HCEC 1CT (cell line): ENCODE measurements around the gene AKAP1.
"Not testable (repeated sequence)": the region's sequence is repeated elsewhere in the genome, so short reads cannot be mapped to it uniquely, and the experiment has no call there.

Experiments
- DNase-seq: peaks from one replicate; pipeline ENCODE4 v3.0.0-alpha.2; 2017

The AKAP1 gene

DNA sequence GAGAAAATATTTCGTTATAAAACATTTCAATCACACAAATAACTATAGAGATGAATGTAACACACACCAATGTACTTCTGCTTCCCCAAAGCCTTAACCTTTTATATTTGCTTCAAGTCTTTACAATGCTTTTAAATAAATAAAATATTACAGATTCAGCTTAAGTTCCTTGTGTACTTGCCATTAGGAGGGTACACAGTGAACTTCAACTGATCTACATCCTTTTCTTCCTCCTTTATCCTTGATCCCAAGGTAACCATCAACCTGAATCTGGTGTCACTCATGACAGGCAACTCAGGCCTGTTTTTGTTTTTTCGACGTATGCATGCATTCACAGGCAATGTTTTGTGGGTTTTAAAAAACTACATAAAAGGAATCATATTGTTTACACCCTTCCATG is 9.3 kb upstream of the AKAP1 start:
- DNase-seq, result no peak

DNA sequence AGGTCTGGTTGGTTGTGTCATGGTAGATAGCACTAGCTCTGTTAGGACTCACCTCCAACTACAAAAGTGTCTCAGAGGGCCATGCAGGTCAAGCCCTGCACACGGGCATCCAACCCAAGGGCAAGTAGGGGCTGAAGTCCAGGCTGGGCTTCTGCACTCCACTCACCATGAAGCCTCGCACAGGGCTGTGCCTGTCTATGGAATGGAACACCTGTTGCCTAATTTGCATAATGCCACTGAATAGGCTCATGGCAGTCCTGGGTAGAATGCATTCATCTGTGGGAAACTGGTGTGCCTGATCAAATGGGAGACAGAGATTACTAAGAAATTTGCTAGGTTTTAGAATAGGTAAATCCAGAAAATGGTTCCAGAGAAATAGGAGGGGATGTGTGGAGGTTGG is 8.0 kb upstream of the AKAP1 start:
- DNase-seq, result no peak

GRCh38 chr17:57078274-57078673 is 6.8 kb upstream of the AKAP1 start:
- no peak for DNase-seq

DNA sequence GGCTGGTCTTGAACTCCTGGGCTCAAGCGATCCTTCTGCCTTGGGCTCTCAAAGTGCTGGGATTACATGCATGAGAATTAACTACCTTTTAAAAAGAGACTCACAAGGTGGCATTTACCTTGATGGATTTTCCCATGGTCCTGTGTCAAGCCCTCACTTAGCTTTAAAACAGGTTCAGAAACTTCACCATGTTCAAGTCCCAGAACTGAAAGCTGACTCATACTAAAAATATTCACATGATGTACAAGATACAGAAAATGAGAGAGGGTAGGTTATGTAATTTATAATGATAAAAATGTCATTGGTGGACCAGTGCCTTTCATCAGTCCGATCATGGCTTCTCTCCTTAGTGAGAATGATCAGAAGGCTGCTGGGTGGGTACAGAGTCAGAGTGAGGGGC is 4.3 kb upstream of the AKAP1 start:
- peak; percentile 13 for DNase-seq

GRCh38 chr17:57082441-57082840 is 2.6 kb upstream of the AKAP1 start:
- no peak for DNase-seq

DNA sequence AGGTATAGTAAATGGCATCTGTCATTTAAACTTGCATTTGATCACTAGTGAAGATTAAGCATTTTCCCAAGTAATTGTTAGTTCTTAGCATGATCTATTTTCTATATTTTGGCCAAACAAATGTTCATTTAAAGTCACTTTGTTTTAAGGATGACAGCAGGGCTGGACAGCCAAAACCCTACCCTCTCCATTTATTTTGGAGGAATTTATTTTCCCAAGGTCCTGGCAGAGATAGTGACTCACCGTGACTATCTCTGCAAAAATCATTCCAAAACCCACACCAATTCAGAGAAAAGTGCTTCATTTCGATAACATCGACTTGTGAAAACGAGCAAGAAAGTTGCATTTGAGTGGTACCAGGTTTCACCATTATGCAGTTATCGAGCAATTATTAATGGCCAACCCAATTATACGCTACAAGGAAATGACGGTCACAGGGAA is 665 bp upstream of the AKAP1 start:
- no peak for DNase-seq

- DNase-seq, result peak; percentile 50
These were observed 512 bp downstream of the AKAP1 start for GRCh38 chr17:57085448-57086068.

- DNase-seq, result peak; percentile 20
These were observed 1.3 kb downstream of the AKAP1 start for GRCh38 chr17:57086069-57086930.

DNA sequence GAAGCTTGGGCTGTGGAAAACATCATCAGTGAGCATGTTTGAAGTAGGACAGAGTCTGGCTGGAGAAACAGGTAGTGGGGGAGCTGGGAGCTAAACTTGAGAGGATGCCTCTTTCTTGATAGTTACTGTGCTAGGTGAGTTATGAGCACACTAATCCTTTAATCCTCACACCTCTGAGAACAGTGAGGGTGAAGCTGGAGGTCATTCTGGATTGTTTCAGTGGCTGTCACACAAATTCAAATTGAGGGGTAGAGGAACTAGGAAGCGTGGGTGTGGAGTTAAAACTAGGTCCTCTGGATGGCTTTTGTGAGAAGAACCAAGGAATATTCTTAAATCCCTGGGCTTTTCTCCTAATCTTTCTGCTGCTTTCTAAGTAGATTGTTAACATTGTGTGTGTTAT is 3.3 kb downstream of the AKAP1 start:
- no peak for DNase-seq

DNA sequence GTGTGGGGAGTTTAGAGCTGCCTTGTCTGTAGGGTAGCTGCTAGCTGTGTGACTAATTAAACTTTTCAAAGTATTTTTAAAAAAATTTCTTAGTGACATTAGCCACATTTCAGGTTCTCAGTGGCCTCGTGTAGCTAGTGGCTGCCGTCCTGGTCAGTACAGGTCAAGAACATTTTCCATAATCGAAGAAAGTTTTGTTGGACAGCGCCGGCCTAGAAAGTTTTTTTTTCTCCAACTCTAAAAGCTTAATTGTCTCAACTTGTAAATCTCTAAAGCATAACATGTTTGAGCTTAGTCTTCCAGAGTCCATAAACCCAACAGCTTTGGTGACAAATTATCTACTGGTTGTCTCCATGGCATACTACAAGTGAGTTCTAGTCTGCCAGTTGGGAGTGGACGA is 4.3 kb downstream of the AKAP1 start:
- DNase-seq, result no peak

- DNase-seq, result no peak
These were observed 5.6 kb downstream of the AKAP1 start for GRCh38 chr17:57090560-57091185.

DNA sequence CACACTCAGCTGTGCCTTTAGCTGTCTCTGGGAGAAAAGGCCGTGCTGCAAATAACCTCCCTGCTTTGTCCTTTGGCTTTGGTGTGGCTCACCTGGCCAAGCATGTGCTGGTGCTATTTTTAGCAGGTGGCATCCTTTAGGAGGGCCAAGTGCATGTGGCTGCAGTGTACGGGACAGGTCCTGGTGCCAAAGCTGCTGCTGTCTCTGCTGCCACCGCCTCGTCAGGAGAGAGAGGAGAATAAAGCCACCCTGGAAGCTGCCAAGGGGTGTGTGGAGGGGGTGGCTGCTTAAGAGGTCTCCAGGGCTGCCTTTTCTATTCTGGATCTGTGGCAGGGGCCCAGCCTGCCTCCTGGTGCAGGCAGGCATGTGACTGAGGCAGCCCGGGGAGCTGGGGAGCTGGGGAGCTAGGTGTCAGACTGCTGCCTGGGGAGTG is 6.2 kb downstream of the AKAP1 start:
- no peak for DNase-seq

- no peak for DNase-seq
These were observed 7.1 kb downstream of the AKAP1 start for GRCh38 chr17:57092171-57092570.

DNA sequence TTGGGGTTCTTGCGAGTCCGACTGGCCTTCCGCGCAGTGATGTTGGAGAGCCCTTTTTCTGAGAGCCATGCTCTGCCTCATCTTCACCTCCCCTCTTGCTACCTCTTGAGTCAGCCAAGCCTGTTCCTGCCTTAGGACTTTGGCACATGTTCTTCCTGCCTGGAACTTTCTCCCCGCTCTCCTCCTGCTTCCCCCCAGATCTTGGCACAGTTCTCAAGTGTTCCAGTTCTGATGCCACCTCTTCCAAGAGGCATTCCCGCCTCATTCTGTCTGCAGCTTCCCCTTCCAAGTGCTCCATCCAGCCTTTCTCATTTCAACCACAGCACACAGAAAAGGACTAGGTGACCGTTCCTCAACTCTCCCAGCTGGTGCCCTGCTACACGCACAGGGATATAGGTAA is 7.7 kb downstream of the AKAP1 start:
- DNase-seq, result no peak

- no peak for DNase-seq
These were observed 11.6 kb downstream of the AKAP1 start for GRCh38 chr17:57096472-57097202.

GRCh38 chr17:57097832-57098421 is 12.9 kb downstream of the AKAP1 start:
- DNase-seq, result peak; percentile 45

- DNase-seq, result no peak
These were observed 14.1 kb downstream of the AKAP1 start for GRCh38 chr17:57099165-57099564.

DNA sequence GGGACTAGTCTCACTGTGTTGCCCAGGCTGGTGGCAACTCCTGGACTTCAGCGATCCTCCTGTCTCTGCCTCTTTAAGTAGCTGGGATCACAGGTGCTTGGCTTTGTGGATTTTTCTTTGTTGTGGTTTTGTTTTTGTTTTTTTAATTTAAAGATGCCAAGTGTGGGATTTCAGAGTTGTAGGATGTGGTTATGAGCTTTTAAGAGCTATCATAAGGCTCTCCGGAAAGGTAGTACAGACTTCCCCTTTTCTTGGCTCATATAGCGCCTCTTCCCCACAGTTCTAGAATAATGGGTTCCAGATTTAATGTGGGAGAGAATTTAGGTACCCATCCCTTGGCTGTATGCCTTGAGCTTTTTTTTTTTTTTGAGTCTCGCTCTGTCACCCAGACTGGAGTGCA is 17.1 kb downstream of the AKAP1 start:
- DNase-seq, result no peak

- DNase-seq, result not testable (repeated sequence)
These were observed 17.6 kb downstream of the AKAP1 start for GRCh38 chr17:57102660-57103059.

GRCh38 chr17:57104461-57105175 is 19.6 kb downstream of the AKAP1 start:
- DNase-seq, result peak; percentile 59

- DNase-seq, result no peak
These were observed 20.5 kb downstream of the AKAP1 start for GRCh38 chr17:57105591-57105990.
